DND-41 (cell line): Measurements from ENCODE around the gene TEN1.
A peak's percentile ranks its signal among the peaks of the same experiment; 100 is the strongest.

Source experiments
- ATAC-seq: fragments of 200-7000 bp; cut with Tn5 transposase; 3 replicates; pipeline ENCODE4 v1.9.1; 2021; ENCODE audit warnings: low read depth; ENCODE audit not compliant: insufficient read depth
- DNase-seq: peaks from one replicate; pipeline ENCODE4 v3.0.0-alpha.2; 2020
- H2AFZ ChIP-seq: 2 replicates; pipeline ENCODE4 v1.6.0; 2012; ENCODE audit warnings: low read depth, low read length
- H3K27ac ChIP-seq: 2 replicates; pipeline ENCODE4 v1.5.1; 2012; ENCODE audit warnings: low read length, inconsistent platforms
- H3K27me3 ChIP-seq: fragments of 200-600 bp; sonication (generic); 2 replicates; pipeline ENCODE4 v1.6.0; 2012; ENCODE audit warnings: low read length, mild to moderate bottlenecking, inconsistent platforms; ENCODE audit not compliant: insufficient read depth, poor library complexity
- H3K36me3 ChIP-seq: 2 replicates; pipeline ENCODE4 v1.5.1; 2012; ENCODE audit warnings: low read length, inconsistent platforms; ENCODE audit not compliant: insufficient read depth
- H3K4me1 ChIP-seq: 2 replicates; pipeline ENCODE4 v1.5.1; 2012; ENCODE audit warnings: mild to moderate bottlenecking, low read length; ENCODE audit not compliant: insufficient read depth
- H3K4me2 ChIP-seq: 2 replicates; pipeline ENCODE4 v1.6.0; 2012; ENCODE audit warnings: mild to moderate bottlenecking, moderate library complexity, low read length, inconsistent platforms; ENCODE audit not compliant: insufficient read depth
- H3K4me3 ChIP-seq, 2 experiments: fragments of 200-600 bp in 1 of 2; shearing (Covaris generic) in 1 of 2; 2 replicates each; pipeline ENCODE4 v1.5.1; 2012 to 2016; ENCODE audit warnings: inconsistent platforms in 2 of 2, low read length in 2 of 2, mild to moderate bottlenecking in 2 of 2, low read depth in 1 of 2, moderate library complexity in 1 of 2
- H3K79me2 ChIP-seq: 2 replicates; pipeline ENCODE4 v1.6.0; 2012; ENCODE audit warnings: low read length, inconsistent platforms; ENCODE audit not compliant: insufficient read depth
- H3K9ac ChIP-seq: 2 replicates; pipeline ENCODE4 v1.6.0; 2012; ENCODE audit warnings: low read depth, mild to moderate bottlenecking, inconsistent platforms, low read length, moderate library complexity
- H3K9me3 ChIP-seq: 2 replicates; pipeline ENCODE4 v1.5.1; 2012; ENCODE audit warnings: low read length, moderate library complexity, mild to moderate bottlenecking, inconsistent platforms; ENCODE audit not compliant: insufficient read depth, severe bottlenecking
- H4K20me1 ChIP-seq: 2 replicates; pipeline ENCODE4 v1.6.0; 2012; ENCODE audit warnings: low read length; ENCODE audit not compliant: insufficient read depth
- CTCF ChIP-seq: IDR thresholded peaks from 2 replicates; pipeline ENCODE4 v1.5.1; 2012; ENCODE audit warnings: borderline replicate concordance, low read length, moderate library complexity, mild to moderate bottlenecking; ENCODE audit not compliant: poor library complexity, severe bottlenecking; ENCODE audit errors: extremely low read depth
- EZH2 ChIP-seq: IDR thresholded peaks from 3 replicates; pipeline ENCODE4 v1.6.1; 2012; ENCODE audit warnings: borderline replicate concordance, low read depth, mild to moderate bottlenecking, moderate library complexity, low read length, inconsistent platforms; ENCODE audit not compliant: severe bottlenecking

The TEN1 gene

GRCh38 chr17:75941442-75941819 is 37.6 kb upstream of the TEN1 start:
- Histone ChIP-seq H3K4me3 (peak overlapping the region; percentile 96 to 98; a peak in 3 of 4 replicates), H3K79me2 (peaks cover 6% of the 10 kb centered on the region), H3K27ac (peak overlapping the region; percentile 24; the same call in 1 of the 2 replicates), H3K27me3 (no peaks in the 10 kb centered on the region), H2AFZ (peak overlapping the region; percentile 73), H3K4me1 (peaks cover 17% of the 10 kb centered on the region), H3K4me2 (peak overlapping the region; percentile 90), H3K9ac (peak overlapping the region; percentile 98), H3K9me3 (no peaks in the 10 kb centered on the region), H3K36me3 (peaks cover 6% of the 10 kb centered on the region), H4K20me1 (no peaks in the 10 kb centered on the region)
- no peak for ATAC-seq
- no peak for TF ChIP-seq EZH2
- TF ChIP-seq CTCF = no peak
- no peak for DNase-seq

GRCh38 chr17:75942473-75942872 is 36.6 kb upstream of the TEN1 start:
- DNase-seq = no peak
- Histone ChIP-seq H3K27ac (no peak overlapping the region), H3K4me2 (no peak overlapping the region), H4K20me1 (no peaks in the 10 kb centered on the region), H3K9me3 (no peaks in the 10 kb centered on the region), H3K27me3 (no peaks in the 10 kb centered on the region), H3K79me2 (peaks cover 6% of the 10 kb centered on the region), H3K9ac (no peak overlapping the region), H3K4me1 (peaks cover 17% of the 10 kb centered on the region), H3K36me3 (peaks cover 10% of the 10 kb centered on the region), H3K4me3 (no peak overlapping the region), H2AFZ (no peak overlapping the region)
- no peak for ATAC-seq
- no peak for TF ChIP-seq EZH2
- no peak for TF ChIP-seq CTCF

DNA sequence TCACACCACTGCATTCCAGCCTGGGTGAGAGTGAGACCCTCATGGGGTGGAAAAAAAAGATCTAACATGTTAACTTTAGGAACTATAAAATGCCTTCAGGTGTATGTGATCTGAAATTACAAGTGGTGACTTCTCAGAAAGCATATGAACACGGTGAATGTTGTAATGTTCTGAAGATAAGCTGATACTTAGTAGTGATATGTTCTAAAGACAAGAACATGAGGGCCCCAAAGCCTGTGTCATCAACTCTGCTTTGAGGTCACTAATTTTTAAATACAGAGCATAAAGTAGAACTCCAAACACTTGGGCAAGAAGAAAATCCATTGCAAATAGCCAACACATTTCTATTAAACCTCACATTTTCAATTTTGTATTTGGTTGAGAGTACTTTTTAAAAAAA is 35.5 kb upstream of the TEN1 start:
- peaks cover 17% of the 10 kb centered on the region for H3K4me1 ChIP-seq
- TF ChIP-seq CTCF = no peak
- TF ChIP-seq EZH2 = no peak
- ATAC-seq (no peak), DNase-seq (no peak)
- peaks cover 6% of the 10 kb centered on the region for H3K79me2 ChIP-seq
- peaks cover 20% of the 10 kb centered on the region for H3K36me3 ChIP-seq
- H3K27me3 ChIP-seq = no peaks in the 10 kb centered on the region
- H3K9me3 ChIP-seq = no peaks in the 10 kb centered on the region
- no peak overlapping the region for H2AFZ ChIP-seq
- no peak overlapping the region for H3K4me2 ChIP-seq
- no peaks in the 10 kb centered on the region for H4K20me1 ChIP-seq
- H3K9ac ChIP-seq = no peak overlapping the region
- no peak overlapping the region for H3K27ac ChIP-seq
- no peak overlapping the region for H3K4me3 ChIP-seq

- ATAC-seq (no peak), DNase-seq (no peak)
- H3K27me3 ChIP-seq = no peaks in the 10 kb centered on the region
- H3K4me2 ChIP-seq = no peak overlapping the region
- no peak overlapping the region for H2AFZ ChIP-seq
- H3K4me3 ChIP-seq = no peak overlapping the region
- H3K36me3 ChIP-seq = peaks cover 37% of the 10 kb centered on the region
- H3K4me1 ChIP-seq = peaks cover 12% of the 10 kb centered on the region
- no peaks in the 10 kb centered on the region for H3K9me3 ChIP-seq
- no peaks in the 10 kb centered on the region for H4K20me1 ChIP-seq
- H3K9ac ChIP-seq = no peak overlapping the region
- H3K79me2 ChIP-seq = peaks cover 5% of the 10 kb centered on the region
- TF ChIP-seq CTCF (no peak), EZH2 (no peak)
- no peak overlapping the region for H3K27ac ChIP-seq
Observed at GRCh38 chr17:75945211-75945610, 33.8 kb upstream of the TEN1 start.
